HG02623 (cell line): ENCODE measurements around the gene ABTB1.
A peak's percentile ranks its signal among the peaks of the same experiment; 100 is the strongest.

ENCODE experiments used
- ATAC-seq: cut with Tn5 transposase; IDR thresholded peaks from one replicate; pipeline ENCODE4 v1.9.1; 2021; ENCODE audit warnings: moderate library complexity; ENCODE audit not compliant: unreplicated experiment

Gene ABTB1

DNA sequence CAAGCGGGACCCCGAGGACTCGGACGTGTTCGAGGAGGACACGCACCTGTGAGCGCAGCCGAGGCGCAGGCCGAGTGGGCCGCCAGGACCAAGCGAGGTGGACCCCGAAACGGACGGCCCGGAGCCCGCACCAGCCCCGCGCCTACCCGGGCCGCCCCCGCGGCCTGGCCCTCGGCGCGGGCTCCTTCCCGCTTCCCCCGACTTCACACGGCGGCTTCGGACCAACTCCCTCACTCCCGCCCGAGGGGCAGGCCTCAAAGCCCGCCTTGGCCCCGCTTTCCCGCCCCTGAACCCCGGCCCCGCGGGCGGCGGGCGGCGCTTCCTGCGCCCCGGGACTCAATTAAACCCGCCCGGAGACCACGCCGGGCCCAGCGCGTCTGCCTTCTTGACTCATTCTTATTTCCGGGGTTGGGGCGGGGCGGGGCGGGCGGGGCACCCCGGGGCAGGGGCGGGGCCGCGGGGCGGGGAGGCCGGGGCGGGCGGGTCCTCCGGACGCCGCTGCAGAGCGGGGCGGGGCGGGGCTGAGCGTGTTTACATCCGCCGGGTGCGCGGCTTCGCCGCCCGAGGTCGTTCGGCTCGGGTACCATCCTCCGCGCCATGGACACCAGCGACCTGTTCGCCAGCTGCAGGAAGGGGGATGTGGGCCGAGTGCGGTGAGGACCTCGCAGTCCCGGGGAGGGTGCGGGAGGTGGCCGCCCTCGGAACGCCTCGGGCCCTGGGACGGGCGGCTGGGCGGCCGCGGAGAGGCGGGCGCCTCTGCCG, at the start of gene ABTB1:
TSS of gene ABTB1 (plus strand) at position 524 of the 762 bp plus-strand sequence. CDS start at position 598, 74 bp downstream.
- peak; percentile 62 for ATAC-seq

DNA sequence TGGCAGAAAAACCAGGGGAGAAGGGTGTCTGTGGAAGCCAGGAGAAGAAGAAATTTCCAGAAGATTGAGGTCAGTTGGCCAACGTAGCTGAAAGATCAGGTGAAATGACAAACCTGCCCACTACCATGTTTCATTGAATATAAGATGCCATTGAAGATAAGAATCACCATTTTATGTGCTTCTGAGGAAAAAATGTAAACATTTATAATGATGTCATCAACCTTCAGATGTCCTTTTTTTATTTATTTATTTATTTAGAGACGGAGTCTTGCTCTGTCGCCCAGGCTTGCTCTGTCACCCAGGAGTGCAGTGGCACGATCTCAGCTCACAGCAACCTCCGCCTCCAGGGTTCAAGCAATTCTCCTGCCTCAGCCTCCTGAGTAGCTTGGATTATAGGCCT, 48.7 kb upstream of the ABTB1 start:
- no peak for ATAC-seq

DNA sequence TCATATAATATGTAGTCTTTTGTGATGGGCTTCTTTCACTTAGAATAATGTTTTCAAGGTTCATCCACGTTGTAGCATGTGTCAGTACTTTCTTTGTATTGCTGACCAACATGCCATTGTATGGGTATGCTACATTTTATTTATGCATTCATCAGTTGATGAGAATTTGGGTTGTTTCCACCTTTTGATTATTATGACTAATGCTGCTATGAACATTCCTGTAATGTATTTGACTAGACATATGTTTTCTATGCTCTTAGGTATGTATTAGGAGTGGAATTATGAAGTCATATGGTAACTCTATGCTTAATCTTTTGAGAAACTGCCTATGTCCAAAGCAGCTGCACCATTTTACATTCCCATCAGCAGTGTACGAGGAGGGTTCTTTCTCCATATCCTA, 46.9 kb upstream of the ABTB1 start:
- no peak for ATAC-seq

DNA sequence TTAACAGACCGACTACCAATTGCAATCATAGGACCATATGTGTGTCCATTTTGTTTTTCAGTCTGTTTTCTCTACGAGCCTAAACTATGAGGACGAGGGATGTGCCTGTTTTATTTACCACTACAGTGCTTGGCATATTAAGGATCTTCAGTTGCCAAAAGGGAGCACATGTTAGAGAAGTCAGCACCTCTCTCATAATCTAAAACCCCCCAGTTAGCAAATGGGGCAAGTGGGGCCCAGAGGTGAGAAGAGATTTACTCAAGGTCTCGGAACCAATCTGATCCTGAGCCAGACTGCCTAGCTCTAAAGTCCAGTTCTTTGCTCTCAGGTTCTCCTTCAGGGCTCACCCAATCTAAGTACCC, 44.3 kb upstream of the ABTB1 start:
- ATAC-seq: no peak

DNA sequence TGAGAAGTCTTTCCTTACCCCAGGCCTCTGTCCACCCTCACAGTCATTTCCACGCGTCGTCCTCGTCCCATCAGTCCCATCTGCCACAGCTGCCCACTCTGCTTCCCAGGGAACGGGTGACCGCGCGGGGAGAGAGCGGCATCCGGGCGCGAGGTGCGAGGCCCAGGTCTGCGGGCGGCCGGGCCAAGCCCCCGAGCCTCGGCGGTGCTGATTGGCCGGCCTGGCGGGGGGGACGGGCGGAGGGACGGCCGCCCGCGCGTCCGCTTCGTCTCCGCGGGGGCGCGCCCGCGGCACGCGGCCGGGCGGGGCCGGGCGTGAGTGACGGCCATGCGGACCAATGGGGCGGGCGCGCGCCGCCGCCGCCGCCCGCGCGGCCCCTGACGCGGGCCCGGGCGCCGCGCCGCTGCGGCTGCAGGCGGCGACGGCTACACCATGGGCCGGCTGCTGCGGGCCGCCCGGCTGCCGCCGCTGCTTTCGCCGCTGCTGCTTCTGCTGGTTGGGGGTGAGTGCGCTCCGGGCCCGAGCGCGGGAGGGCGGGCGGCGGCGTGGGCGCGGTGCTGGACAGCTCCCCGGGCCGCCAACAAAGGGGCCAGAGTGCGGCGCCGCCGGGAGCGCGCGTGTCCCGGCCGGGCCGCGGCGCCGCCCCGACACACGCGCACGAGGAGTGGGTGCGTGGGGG, 43.8 kb upstream of the ABTB1 start, which contains the start of gene PODXL2:
TSS of gene PODXL2 (plus strand) at position 398 of the 679 bp plus-strand sequence. CDS start at position 433, 35 bp downstream.
- no peak for ATAC-seq

DNA sequence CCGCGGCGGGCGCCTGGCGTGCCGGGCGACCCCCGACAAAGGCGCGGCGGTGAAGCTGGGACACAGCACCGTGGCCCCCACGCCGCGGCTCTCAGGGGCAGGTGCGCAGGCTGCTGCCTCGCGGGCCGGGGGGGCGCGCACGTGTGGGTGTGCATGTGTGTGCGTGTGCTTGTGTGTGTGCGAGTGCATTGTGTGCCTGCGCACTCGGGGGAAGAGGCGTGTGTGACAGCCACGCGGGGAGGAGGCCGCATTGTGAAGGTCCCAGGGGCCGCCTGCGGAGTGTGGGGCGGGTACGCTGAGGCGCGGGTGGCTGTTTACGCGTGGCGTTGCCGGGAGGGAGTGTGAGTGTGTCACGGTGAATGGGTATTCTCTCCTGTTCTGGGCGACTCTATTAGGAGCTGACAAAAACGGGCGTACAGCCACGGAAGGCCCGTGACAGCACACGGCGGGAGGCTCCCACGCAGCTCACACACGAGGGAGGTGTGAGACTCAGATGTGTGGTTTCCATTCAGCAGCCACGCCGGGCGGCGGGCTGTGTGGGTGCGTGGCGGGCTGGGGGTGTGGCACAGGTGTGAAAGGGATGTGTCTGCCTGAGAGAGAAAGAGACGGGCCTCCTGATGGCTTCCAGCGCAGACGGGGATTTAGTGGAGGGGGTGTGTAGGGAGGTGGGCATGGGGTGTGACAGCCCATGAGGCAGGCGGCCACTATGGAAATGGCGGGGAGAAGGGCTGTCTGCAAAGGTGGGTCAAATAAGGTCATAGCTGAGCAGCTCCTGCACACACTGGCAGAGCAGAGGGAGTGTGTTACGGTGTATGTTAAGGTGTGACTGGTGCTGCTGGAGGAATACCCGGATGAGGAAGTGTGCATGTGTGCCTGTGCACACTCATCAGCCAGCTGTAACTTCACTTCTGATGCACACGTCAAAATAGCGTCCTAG, 43.0 kb upstream of the ABTB1 start:
- no peak for ATAC-seq

DNA sequence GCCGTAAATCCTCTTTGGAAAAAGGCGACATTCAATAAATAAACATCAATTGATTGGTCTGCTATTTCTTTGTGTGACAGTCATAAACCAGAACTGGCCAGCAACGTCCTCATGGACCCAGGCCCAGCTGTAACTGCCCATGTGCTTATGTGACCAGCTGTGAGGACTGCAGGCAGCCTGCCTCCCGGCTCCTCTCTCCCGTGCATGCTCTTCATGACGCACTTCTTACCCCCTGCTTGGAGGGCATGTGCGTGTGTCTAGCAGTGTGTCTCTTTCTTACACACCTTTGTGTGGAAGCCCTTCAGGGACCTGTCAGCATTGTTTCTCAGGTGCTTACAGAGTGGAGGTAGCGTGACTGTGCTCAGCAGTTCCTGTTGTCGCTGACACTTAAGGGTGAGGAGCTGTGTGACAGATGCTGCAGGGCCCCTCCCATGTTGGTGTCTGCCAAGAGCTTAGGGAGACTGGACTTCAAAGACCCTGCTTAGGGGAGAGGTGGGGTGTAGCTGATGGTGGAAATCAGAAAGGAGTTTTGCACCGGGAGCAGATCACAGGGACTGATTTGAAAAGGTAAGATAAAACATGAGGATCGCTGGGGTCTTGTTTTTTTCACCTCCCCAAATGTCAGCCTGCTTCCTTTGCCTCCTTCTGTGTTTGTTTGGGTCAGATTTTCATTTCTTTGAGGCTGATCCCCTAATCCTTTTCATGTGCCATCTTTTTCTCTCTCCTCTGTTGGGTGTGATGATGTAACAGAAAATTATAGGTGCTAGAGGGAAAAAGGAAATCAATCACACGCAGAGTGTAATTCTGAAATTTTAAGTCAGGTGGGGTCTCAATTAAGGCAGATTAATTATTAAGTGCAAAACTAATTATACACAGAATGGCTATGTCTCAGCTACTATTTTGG, 41.7 kb upstream of the ABTB1 start:
- ATAC-seq: no peak

DNA sequence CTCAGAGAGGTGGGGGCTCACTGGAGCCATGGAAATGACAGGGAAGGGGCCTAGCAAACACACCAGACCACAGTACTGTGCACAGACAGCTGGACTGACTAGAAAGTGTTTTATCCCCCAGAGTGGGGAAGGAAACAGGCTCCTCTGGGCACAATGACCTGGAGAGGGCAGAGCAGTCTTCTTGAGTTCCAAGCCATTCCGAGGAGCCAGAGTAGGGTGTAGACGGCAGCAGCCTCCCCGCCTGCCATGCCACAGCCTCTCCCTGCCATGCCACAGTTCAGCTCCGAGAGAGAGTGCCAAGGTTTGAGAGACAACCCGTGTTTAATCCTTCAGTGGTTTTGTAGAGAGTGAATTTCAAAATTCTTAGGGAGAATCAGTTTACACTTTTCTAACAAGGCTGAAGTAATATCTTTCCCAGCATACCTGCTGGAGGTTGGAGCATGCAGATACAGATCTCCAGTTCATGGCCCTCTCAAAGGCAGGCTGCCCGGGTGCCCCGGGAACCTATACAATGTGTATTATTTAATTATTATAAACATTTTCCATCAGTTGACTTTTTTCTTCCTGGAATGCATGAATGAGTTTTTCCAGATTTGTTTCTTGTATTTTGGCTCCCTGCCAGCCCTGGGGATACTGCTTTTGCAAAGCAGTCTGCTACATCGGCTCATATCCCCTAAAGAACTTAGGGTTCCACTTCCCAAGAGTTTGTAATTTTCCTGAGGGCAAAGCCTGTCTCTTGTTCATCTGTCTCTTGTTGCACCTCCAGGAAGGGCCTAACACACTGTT, 40.5 kb upstream of the ABTB1 start:
- no peak for ATAC-seq

DNA sequence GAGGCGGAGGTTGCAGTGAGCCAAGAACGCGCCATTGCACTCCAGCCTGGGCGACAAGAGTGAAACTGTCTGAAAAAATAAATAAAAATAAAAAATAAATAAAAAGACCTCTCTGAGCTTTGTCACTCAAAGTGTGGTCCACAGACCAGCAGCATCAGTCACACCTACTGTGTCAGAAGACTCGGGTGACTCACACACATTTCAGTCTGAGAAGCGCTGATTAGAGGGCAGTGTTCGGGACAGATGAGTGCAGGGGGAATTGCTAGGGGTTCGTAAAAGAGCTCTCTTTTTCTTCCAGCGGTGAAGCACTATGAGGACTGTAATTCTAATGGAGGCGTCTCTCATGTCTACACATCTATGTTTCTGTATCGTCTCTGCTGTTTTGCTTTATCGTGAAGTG, 38.1 kb upstream of the ABTB1 start:
- ATAC-seq: no peak

DNA sequence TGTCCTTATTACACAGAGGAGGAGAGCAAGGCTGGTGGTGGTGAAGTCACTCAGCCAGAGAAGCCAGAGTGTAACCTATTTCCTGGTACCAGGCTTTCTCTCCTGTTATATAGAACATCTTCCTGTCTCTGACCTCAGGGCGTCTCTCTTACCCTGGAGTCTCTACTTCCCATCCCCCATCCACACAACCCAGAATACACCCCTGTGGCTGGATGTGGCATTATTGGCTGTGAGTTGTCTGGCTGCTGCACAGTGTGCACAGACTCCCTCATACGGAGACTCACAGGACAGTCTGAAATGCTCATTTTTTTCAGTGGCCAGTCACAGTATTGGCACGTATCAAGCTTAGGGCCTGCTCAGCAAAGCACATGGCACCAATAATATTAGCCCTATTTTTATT, 35.2 kb upstream of the ABTB1 start:
- ATAC-seq: no peak

DNA sequence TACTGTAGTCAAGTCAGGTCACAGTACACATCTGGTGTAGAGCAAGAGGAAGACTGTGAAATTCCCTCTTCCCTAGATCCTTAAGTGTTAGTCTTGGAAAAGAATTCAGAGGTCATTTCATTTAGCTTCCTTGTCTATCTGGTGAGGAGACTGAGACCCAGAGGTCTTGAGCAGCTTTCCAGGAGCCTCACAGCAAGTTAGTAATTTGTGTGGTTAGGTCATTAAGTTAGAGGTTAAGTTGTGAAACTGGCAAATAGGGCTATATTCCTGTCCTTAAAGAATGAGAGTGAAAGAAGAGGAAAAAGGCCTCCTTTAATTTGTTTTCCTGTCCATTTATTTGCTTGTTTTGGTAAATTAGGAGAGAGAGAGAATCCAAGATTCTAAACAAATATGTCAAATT, 34.8 kb upstream of the ABTB1 start:
- no peak for ATAC-seq

DNA sequence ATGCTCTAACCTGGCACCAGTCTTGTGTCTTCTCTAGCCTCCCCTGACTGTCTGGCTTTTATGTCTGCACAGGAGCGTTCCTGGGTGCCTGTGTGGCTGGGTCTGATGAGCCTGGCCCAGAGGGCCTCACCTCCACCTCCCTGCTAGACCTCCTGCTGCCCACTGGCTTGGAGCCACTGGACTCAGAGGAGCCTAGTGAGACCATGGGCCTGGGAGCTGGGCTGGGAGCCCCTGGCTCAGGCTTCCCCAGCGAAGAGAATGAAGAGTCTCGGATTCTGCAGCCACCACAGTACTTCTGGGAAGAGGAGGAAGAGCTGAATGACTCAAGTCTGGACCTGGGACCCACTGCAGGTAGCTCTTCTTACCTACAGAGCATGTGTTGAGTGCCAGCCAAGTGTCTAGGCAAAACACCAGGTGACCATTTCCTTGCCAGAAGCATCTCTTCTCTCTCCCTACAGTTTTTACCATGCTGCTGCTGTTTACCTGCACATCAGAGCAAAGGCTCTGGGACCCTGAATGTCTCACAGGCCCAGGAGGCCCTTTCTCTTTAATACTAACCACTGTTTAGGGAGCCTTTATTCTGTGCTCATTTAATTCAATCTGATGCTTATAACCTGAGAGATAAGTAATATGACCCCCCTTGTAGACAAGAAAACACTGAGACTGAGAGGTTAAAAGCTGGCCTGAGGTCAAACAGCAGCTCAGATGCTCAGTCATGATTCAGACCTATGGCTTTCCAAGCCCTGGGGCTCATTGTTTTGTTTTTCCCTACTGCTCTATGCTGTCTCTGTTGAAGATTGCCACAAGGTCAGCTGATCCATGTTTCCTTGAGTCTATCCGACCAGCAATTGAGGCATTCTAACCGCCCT, 33.3 kb upstream of the ABTB1 start:
- no peak for ATAC-seq

DNA sequence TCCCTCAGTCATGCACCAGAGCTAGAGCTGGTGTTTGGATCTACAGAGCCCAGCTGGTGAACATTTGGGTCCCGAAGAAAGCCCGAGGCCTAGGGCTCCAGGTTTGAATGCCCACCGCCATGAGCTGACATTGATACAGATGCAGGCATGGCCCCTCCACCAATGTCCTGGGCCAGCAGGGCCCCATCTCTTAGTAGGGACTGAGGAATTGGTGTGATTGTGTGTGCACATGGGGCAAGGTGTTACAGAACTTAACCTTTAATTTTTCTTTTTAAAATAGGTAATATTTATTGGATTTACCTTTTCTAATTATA, 32.8 kb upstream of the ABTB1 start:
- no peak for ATAC-seq

DNA sequence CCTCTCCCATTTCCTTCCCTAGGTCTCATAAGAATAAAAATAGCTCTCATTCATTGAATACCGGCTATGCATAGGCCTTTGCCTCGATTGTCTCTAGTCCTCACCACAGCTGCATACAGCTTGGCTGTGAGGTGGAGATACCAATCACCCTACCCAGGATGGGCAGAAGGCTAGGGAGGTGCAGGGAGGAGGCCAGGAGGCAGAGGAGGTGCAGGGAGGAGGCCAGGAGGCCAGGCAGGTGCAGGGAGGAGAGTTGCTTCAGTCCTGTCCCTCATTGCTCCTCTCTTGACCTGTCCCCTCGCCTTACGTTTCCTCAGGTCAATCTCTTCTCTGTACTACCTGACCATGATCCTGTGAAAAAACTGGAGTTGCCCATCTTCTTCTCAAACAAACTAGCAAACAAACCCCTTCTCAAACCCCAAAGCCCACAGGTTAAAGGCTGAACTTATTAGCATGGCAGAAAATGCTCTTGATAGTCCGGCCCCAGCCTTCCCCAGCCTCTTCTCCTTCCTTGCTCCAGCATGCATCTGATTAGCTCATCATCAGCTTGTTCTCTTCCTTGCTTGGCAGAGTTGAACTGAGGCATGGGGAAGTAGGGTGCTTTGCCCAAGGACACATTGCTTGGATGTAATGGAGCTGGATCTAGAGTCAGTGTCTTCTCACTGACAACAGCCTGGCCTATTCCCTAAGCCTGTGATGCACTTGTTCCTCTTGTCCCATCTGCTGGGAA, 27.9 kb upstream of the ABTB1 start:
- no peak for ATAC-seq

DNA sequence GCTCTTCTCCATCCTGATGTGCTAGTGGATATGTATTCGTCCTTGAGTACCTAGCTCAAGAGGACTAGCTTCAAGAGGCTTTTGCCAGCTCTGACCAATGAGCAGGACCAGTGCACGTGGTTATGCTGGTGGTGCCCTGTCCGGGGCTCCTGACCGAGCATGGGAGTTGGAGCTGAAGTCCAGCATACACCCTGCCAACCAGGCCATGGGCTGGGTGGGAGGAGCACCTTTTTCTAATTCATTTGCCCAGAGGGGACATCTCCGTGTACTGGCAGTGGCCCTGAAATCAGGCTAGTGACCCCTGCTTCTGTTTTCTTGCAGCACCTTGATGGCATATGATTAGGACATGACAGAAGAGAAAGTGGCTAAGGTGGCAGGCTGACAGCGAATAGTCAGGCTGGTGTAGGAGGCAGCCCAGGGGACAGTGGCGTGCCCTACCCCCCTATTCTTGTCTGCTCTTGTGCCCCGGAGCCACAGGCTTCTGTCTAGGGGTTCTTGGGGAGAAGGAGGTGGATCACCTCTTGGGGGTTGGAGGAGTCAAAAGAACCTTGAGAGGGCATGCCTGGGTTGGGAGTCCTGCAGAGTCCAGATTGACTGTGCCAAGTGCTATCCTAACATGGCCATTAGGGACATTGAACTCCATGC, 27.3 kb upstream of the ABTB1 start:
- no peak for ATAC-seq

DNA sequence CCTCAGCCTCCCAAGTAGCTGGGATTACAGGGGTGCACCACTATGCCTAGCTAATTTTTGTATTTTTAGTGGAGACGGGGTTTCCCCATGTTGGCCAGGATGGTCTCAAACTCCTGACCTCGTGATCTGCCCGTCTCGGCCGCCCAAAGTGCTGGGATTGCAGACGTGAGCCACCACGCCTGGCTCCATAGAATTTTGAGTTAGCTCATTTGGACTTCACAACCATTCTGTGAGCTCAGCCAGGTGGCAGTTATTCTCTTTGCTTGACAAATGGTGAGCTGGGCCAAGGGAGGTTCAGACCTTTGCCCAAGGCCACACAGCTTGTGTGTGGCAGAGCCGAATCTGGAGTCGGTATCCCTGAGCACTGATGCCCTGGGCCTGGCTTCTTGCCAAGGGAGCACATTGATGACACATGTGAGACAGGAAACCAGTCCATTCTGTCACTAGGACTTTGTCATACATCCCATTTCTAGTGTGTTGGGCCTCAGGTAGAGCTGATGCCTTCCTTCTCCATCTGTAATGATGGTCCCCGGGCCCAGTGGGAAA, 26.2 kb upstream of the ABTB1 start:
- no peak for ATAC-seq

DNA sequence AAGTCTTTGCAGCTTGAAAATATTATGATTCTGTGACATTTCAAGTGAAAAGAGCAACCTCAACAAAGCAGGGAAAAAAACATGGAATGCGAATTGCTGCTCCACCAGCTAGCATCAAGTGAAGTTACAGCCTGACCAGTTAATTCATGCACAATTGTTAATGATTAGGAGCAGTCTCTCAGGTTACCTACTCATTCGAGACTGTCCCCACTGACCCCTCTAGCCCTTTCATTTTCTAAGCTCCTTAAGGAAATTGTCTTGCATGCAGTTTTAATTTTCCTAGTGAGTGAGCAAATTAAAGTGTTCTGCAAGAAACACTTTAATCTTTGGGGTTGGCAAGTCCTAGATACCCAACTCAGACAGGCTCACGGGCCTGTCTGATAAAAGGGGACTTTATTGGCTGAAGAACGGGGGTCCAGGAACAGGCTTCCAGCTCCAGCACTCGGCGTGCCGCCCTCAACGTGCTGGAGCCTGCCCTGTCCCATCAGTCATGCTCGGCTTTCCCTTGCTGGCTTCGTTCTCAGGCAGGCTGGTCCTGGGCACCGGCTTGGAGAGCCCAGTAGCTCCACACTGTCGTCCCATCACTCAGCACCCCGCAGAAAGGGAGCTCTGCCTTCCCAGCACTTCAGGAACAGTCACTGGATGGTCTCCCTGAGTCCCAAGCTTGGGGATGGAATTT, 25.4 kb upstream of the ABTB1 start:
- no peak for ATAC-seq
